ENCODE data around the gene CACNA1E.

GRCh38 chr1:181701891-181702290, 218.6 kb downstream of the CACNA1E start:
- TF ChIP-seq EP300 (IDR thresholded peaks at IDR 0.05) (no peak), POLR2A (IDR thresholded peaks at IDR 0.05) (no peak)
- TF ChIP-seq, protein P1, sequence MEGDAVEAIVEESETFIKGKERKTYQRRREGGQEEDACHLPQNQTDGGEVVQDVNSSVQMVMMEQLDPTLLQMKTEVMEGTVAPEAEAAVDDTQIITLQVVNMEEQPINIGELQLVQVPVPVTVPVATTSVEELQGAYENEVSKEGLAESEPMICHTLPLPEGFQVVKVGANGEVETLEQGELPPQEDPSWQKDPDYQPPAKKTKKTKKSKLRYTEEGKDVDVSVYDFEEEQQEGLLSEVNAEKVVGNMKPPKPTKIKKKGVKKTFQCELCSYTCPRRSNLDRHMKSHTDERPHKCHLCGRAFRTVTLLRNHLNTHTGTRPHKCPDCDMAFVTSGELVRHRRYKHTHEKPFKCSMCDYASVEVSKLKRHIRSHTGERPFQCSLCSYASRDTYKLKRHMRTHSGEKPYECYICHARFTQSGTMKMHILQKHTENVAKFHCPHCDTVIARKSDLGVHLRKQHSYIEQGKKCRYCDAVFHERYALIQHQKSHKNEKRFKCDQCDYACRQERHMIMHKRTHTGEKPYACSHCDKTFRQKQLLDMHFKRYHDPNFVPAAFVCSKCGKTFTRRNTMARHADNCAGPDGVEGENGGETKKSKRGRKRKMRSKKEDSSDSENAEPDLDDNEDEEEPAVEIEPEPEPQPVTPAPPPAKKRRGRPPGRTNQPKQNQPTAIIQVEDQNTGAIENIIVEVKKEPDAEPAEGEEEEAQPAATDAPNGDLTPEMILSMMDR (IDR thresholded peaks at IDR 0.05), result no peak
